Inflammatory macrophage treated with lipopolysaccharide for 1 hour (primary cell): Measurements from ENCODE around the gene POU2F1.
"Not testable (repeated sequence)": the region's sequence is repeated elsewhere in the genome, so short reads cannot be mapped to it uniquely, and the experiment has no call there.

Experiments used
- DNase-seq, 2 donors: peaks; one replicate each; pipeline ENCODE4 v3.0.0-alpha.2; 2020 to 2022

POU2F1 gene

DNA sequence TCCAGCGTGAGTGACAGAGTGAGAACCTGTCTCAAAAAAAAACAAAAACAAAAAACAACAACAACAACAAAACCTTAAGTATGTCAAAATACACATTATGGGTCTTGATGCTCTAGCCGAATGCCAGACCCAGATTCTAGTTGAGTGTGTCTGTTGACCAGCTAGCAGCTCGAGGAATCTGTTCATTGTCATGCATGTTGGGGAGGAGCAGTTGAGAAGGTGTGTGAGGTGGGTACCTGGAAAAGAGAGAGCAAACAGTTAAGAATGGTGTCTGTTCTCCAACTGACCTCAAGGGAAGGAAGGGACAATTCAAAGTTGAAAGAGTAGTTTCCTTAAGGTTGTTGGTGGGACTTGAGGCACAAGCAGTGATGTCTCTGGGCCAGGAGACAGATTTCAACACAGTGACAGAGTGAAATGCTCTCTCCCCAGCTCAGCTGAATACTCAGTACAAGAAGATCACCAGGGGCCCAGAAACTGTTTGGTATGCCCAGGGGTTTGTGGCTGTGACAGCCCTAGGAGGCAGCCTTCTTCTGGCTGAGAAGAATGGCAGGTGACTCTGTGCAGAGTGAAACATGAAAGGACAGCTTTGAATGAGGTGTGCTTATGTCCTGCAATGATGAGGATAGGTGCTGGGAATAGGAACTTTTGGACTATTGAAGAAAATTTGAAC, 14.4 kb upstream of the POU2F1 start:
- DNase-seq: no peak

DNA sequence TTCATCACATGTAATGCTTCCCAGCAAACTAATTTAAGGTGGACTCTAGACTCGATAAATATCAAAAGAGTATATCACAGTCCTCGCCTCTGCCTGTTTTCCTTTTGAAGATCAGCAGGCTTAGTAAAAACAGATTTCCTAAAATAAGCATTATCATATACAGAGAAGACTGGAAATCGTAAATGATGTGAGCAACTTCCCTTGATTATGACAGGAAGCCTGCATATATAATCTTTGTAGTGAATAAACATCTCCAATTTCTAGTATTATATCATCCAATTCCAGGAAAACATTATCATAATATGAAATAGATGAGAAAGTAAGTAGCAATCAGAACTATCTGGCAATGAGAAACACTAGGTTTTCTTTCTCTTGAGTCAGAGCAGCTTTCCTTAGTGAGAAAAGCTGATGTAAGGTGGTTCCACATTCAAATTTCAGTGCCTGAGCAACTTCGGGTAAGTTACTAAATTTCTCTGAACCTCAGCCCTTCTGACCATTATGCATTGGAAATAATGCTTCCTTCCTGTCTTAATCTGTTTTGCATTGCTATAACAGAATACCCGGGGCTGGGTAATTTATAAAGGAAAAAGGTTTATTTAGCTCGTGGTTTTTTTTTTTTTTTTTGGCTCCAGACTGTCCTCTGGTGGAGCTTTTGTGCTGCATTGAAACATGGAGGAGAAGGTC, 12.6 kb upstream of the POU2F1 start:
- peak in 1 of 2 donors; percentile 8 for DNase-seq

DNA sequence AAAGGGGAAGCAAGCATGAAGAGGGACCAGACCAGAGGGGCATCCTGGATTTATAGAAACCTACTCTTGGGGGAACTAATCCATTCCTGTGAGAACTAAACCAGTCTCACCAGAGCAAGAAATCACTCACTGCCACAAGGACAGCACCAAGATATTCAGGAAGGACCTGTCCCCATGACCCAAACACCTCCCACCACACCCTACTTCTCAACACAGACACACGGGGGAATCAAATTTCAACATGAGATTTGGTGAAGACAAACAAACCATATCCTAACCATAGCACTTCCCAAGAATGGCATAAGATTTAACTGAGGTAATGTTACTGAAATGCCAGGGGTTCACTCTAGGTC, 12.1 kb upstream of the POU2F1 start:
- DNase-seq: no peak

DNA sequence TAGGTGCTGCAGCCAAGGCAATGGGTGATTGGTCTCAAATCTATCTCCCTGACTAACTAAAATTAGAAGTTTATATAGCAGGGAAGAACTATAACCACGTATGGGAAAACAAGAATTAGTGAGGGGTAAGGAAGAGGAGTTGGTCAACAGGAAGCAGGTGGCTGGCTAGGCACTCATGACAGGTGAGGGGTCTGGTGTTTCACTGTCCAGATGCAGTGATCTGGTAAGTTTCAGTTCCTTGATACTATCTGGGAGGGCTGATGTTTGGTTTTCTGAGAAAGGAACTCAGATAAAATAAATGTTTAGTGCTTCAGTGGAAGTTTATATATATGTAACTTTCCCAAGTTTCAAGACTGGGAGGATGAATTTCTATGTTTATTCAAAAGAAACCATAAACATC, 11.6 kb upstream of the POU2F1 start:
- DNase-seq: no peak

DNA sequence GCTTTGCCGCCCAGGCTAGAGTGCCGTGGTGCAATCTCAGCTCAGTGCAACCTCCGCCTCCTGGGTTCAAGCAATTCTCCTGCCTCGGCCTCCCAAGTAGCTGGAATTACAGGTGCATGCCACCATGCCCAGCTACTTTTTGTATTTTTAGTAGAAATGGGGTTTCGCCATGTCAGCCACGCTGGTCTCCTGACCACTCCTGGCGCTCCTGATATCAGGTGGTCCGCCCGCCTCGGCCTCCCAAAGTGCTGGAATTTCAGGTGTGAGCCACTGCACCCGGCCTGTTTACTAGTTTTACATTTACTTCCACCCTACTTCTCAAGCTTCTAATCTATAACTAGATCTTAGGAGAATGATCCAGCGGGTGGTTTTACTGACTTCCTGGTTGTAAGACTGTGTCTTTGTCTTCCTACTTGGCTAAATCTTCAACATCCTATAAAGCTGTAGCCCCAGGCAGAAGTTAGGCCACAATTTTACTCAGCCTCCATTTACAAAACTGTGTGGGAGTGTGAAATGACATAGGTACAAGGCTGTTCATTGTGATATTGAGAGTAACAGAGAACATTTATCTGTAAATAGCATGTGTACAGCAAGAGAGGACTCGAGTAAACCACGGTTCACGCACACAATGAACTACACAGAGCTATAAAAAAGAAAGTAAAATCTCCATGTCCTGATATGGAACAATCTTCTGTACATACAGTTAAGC, 9.6 kb upstream of the POU2F1 start:
- no peak for DNase-seq

DNA sequence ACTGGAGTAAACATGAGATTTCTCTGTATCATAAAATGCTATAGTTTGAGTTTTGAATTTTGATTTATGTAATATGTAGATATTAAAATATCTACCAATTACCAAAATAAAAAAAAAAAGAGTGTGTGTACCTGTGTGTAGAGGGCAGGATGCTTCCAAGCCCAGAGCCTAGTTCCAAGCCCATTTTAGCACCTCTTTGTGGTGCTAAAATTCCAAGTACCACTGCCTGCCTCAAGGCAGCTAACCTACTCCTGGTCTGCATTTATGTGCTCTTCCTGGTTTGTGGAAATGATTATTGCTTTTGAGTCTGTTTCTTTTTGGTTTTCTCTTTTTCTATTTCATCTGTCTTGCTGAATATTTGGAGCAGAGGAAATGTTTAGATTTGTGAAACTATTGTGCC, 8.7 kb upstream of the POU2F1 start:
- no peak for DNase-seq

DNA sequence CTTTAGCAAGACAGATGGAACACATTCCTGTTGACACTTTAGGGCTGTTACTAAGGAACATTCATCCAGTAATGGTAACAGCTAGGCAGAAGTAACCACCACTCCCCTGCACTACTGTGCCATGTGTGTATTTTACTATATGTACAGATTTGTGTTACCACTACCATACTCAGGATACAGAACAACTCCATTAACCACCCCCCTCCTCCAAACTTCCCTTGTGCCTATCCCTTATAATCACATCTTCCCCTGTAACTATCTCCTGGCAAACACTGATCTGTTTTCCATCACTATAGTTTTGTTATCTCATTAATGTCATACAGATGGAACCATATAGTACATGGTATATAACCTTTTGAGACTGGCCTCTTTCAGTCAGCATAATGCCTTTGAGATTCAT, 3.9 kb upstream of the POU2F1 start:
- DNase-seq: no peak

DNA sequence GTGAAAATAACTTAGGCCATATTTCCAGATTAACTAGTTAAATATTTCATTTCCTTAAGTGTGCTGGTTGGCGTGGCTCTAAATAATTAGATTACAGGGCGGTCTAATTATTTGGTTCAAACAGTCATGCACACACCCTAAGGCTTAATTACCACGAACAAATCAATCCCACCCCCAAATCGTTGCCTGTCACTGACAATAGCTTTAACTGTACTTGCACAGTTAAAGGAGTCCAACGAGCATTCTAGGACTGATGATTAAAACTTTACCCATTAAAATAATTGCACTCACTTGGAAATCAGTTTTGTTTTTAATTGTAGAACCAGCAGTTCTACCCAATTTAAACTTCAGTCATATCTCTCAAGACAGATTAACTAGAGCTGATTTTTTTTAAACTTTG, 1.5 kb upstream of the POU2F1 start:
- no peak for DNase-seq

DNA sequence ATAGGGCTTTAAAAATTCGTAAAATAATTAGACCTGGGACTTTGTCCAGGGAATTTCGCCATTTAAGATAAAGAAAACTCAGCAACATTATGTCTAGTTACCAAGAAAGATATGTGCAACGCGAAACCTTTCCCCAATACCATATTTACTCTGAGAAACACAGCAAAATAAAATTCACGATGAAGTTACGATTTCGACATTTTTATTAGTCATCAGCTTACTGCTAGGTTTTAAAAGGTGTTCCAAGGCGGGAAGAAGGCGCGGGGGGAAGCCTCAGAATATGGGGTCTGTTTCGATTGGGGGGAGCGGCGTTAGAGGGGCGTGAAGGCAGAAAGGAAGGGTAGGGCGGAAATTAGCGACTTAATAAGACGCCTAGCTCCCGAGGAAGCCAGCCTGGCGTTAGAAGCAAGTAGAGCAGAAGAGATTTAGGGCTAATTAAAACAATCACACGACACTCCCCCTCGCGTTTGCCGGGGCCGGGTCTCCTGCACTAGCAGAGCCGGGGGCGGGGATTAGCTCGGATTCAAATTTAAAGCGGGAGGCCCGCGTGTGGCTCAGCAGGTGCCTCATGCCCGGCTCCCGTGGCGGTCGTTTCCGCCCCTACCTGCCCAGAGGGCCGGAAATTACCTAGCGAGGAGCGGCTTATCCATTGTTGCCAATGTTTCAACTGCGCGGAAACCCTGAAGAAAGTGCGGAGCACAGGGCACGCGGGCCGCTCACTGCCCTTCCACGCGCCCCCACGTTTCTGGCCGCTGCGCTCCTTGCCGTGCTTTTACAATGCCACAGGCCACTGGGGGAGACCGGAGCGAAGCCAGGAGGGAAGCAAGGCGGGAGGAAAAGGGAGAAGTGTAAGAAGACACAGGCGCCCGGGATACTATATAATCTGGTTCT, 795 bp upstream of the POU2F1 start:
- DNase-seq: peak; percentile 52 to 62

DNA sequence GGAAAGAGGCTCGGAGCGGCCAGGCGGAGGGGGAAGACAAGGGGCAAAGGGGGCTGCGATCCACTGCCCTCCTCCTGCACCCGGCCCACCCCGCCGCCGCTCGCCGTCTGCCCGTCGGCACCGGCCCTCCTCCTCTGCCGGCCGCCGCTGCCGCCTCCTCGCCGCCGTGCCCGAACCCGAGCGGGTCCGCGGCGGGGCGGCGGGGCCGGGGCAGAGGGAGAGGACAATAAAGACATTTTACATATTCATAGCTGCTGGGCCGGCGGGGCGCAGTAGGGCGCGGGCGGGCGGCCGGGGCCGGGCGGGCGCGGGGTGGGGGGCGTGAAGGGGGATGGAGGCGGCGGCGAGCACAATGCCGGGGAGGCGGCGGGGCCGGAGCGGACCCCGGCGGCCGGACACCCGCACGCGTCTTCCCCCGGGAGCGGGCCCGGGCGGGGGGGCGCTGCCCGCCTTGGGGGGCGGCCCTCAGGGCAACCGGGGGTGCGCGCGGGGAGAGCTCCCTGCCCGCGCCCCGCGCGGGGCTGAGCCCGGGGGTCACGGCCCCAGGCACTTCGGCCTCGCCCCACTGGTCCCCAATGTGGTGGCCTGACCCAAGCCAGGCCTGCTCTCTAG, 546 bp downstream of the POU2F1 start:
- no peak for DNase-seq

DNA sequence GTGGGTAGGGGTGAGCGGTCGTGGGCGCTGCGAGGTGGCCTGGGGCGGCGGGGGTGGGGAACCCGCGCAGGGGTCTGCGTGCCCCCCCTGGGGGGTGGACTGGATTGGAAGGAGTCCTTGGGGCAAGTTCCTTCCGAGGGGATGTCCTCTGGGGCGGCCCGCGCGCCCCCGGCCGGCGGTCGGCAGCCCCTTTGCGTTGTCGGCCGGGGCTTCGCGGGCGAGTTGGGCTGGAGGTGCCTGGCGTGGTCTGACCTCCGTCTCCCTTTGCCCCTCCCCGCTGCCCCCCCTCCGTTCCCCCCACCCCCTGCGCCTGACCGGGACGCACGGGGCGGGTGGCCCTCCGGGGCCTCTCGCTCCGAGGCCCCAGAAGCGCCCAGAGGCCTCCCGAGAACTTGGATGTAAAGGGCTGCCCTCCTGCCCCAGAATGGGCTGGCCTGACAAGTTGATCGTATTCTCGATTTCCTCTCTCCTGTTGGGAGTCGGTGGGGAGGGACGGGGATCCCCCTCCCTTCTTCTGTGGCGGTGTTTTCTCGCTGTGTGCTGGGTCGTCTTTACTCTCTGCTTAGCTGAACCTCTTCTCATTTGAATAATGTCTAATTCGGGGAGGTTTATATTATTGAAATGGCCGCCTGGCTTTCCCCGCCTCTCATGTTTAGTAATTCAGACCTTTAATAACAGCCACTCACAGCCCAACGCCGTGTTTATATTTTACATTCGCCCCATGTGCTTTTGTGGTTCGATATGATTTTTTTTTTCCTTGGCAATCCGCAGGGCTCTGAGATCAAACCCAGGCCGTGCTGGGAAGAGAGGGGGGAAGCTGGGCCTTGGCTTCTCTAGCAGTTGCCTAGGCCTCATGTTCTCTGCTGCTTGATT, 1.3 kb downstream of the POU2F1 start:
- DNase-seq: peak; percentile 80 to 81

DNA sequence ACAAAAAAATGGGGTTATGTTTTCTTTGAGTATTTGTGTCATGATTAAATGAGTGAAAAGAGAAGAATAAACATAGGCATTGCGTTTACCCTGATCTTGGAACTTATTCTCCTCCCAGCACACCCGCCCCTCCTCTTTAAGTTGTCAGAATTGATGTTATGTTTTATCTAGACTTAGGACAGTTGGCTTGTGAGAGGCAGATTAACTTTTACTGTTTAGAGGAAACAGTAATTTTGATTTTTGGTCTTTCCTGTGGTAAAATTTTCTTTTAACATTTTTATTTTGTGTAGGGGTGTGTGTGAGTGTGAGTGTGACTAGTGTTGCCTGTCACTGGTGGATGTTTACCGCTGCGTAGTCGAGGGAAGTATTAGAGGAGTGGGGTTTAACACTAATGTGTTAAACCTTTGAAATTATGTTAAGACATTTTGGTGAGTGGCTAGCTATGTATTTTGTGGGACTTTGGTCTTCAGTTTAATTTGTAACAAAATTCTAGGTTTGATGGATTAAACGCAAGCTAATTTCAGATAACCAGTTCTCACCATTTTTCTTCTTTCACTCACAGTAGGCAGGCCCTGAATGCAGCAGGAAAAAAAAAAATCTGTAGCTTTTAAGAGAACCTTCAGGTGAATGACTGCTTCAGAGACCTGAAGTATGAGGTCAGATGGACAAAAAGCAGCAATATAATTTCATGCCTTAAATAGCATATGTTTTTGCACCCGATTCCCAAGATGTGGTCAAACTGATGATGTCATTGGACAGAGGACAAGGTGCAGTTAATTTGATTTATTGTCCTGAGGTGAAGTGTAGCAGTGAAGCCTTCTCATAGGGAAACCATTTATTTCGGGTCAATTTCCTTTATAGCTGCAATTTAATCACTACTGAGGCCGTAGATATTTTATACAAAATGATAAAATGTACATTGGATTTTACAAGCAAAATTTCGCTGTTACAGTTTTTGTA, 2.7 kb downstream of the POU2F1 start:
- no peak for DNase-seq

DNA sequence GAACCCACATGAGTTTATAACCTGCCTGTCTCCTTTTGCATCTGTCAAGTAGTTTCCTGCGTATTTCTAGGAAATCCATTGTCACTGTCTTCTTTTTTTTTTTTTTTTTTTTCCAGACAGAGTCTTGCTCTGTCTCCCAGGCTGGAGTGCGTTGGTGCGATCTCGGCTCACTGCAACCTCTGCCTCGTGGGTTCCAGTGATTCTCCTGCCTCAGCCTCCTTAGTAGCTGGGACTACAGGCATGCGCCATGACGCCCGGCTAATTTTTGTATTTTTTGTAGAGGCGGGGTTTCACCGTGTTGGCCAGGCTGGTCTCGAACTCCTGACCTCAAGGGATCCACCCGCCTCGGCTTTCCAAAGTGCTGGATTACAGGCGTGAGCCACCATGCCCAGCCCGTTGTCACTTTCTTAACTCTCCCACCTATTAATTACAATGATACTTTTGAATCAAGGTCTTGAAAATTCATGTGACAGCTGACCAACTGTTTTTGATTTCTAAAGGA, 4.1 kb downstream of the POU2F1 start:
- DNase-seq: not testable (repeated sequence)

DNA sequence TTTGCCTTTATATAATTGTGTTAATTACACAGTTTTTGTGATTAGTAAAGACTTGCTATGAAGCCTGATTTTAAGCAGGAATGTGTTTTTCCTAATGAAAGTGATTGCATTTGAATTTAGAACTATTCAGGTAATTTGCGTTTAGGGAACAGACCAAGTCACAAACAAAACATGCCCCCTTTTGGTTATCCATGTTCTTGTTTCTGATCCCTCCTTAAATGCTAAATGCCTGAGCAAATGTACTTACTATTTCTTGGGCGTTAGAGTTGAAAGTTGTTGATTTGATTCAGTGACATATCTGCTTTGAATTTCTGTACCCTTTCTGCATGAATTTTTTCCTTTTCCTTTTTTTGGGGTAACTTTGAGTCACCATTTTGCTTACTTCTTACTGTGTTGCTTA, 5.2 kb downstream of the POU2F1 start:
- no peak for DNase-seq

DNA sequence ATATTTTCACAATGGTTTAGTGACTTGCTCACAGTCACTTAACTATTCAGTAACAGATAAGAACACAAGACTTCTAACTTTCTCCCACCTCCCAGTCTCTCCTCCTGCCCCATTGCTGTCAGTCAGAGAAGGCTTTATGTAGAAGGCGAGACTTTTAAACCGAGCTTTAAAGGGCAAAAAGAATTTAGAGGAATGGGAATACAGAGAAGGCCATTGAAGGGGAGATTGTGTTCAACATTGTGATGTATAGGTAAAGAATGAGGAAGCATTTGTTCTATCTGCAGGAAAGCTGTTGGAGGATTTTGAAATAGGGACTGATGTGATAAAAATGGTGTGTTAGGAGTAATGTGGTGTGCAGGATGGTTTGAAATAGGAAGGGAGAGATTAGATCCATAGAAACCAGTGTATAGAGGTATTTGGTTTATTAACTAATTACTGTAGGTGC, 7.3 kb downstream of the POU2F1 start:
- DNase-seq: no peak

DNA sequence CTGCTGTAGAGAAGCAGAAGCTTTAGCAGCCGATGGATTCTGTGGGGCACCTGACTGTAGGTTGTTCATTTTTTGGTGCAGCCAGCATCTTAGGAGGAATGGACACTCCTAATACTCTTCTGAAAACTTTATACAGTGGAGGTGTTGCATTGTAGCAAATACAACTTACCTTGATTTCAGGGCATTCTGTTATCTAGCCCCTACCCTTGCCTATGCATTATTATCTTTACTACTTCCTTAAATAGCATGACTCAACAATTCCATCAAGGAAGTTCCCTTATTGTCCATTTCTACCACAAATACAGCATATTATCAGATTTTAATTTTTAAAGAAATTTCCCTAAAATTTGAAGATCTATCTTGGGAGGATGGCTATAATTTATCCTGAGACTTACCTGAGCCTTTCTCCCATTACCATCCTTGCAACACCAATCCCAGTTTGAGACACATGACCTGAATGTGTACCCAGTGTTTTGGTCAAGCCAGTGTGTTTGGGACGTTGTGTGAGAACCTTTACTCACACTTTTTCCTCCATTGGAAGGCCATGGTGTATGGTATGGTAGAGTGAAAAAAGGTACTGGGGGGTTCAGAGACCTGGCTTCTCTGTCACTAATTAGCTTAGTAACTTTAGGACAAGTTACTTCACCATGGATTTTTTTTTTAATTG, 9.2 kb downstream of the POU2F1 start:
- DNase-seq: peak; percentile 51 to 55

DNA sequence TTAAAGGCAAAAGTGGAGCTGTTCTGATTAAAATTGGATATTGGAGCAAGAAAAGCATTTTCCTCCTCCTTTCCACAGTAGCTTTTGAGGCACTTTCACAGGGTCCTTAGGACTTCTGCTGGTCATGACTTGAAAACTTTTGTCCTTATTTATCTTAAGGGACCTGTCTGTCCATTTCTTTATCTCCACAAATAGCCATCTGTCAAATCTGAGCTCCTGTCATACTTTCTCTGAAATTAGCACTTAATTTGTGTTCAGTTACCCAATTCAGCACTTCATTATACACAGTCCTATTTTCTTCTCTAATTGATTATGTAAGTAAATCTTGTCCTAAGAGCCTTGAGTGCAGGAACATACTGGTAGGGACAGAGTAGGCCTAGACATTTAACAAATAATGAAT, 9.8 kb downstream of the POU2F1 start:
- DNase-seq: no peak

DNA sequence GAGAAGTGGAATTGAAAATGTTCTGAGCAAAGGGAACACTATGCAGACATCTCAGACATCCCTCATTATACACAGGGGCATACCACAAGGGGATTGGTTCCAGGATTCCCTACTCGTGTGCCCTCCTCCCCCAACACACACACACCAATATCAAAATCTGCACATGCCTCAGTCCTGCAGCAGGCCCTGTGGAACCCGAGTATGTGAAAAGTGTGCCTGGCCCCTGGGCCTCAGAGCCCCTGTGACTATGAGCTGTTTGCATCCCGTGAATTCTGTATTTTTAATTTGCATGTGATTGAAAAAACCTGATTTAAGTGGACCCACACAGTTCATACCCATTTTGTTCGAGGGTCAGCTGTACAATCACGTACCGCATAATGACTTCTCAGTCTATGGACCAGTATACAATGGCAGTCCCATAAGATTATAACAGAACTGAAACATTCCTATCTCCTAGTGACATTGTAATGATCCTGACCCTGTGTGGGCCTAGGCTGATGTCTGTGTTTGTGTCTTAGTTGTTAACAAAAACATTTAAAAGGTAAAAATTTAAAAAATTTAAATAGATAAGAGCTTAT, 11.3 kb downstream of the POU2F1 start:
- DNase-seq: no peak

DNA sequence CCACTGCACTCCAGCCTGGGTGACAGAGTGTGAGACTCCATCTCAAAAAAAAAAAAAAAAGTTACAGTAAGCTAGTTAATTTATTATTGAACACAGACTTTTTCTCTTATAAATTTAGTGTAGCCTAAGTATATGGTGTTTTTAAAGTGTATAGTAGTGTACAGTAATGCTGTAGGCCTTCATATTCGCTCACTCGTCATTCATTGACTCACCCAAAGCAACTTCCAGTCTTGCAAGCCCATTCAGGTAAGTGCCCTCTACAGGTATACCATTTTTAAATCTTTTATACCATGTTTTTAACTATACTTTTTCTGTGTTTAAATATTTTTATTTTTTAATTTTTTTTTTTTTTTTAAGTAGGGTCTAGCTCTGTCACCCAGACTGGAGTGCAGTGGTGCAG, 12.1 kb downstream of the POU2F1 start:
- no peak for DNase-seq
